SIG-M5 (cell line): ENCODE results near the gene KDM7A.
"Not testable (repeated sequence)": the region's sequence is repeated elsewhere in the genome, so short reads cannot be mapped to it uniquely, and the experiment has no call there.

Experiments
- DNase-seq: peaks from one replicate; lab custom pipeline; 2025; lab: John Stamatoyannopoulos, UW

Gene KDM7A

GRCh38 chr7:140160308-140160707, 16.5 kb downstream of the KDM7A start:
- DNase-seq, result no peak

GRCh38 chr7:140159497-140159896, 17.3 kb downstream of the KDM7A start:
- DNase-seq, result no peak

GRCh38 chr7:140156460-140157080, 20.2 kb downstream of the KDM7A start:
- no peak for DNase-seq

DNA sequence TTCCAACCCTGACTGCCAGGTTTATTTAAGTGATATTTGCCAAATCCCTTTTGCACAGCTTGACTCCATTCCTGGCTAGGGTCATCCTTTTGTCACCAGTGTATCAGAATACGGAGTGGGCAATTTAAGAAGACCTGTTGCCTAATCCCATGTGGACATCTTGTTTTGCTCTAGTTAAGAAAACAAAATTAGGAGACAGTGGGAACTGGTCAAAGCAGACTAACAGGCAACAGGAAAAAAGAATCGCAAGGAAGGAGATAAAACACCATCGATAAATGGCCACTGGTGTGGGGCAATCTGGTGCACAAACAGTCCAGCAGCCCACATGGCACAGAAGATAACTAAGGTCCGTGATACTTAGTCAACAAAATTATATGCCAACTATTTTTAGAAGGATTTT, 21.4 kb downstream of the KDM7A start:
- DNase-seq, result no peak

DNA sequence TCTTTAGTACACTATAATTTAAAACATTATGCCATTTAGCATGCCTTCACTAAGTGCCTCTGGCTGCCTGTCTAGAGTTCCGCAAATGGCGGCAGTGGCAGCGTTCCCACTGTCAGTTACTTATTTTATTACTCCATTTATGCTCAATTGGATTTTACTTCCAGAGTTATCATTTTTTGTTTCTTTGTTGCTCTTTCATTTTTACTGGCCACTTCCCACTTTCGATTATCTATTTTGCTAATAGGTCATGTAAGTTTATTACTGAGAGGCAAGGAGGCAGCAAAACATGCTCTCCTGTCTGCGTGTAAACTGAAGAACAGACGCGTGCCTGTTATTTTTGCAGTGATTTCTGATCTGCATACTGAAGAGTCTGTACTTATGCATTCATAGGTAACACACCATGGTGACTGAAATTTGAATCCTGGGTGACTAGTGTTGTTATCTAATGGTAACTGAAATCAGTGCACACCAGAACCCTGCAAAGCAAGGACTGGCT, 23.1 kb downstream of the KDM7A start:
- no peak for DNase-seq

GRCh38 chr7:140146574-140146973, 30.2 kb downstream of the KDM7A start:
- no peak for DNase-seq

DNA sequence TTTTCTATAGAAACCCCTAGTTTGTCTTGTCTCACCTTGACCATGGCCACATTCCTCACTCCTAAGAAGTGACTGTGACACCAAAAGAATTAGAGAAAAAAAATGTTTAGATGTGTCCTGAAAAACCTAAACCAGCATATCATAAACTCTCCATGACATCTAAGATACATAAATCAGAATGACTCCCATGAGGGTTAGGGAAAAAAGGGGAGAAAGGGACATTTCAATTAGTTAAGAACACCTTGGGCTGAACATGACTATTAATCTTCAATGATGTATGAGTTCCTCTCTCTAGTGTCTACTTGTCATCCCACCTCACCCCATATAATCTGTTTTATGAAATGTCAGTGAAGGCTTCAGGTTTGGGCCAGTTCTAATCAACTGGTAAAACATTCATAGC, 31.1 kb downstream of the KDM7A start:
- DNase-seq, result no peak

GRCh38 chr7:140144821-140145220, 32.0 kb downstream of the KDM7A start:
- DNase-seq, result no peak

GRCh38 chr7:140143997-140144396, 32.8 kb downstream of the KDM7A start:
- DNase-seq, result no peak

DNA sequence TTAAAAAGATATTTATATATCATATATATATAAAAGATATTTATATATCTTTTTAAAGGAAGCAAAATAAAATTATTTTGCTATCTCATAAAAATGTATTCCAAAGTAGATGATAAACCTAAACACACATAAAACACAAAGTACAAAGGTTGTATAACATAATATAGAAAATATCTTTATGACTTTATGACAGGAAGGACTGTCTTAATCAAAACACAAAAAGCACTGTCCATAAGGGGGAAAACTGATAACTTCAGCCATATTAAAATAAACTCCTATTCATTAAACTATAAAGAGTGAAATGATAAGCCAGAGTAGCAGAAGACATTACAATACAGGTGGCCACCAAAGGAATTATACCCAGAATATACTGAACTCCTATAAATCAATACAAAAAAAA, 34.8 kb downstream of the KDM7A start:
- DNase-seq, result no peak

DNA sequence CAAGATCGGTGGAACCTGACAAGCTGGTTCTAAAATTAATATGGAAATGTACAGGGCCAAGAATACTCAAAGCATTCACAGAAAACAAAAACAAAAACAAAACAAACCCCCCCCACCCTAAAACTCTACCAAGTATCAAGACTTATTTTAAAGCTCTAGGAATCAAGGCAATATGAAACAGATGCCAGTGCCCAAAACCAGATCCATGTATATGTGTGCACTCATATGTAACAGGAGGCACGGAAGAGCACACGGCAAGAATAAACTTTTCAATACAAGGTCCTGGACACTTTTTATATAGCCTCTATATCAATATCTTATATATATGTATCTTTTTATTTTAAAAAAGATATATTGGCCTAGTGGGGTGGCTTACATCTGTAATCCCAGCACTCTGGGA, 35.5 kb downstream of the KDM7A start:
- DNase-seq, result no peak

DNA sequence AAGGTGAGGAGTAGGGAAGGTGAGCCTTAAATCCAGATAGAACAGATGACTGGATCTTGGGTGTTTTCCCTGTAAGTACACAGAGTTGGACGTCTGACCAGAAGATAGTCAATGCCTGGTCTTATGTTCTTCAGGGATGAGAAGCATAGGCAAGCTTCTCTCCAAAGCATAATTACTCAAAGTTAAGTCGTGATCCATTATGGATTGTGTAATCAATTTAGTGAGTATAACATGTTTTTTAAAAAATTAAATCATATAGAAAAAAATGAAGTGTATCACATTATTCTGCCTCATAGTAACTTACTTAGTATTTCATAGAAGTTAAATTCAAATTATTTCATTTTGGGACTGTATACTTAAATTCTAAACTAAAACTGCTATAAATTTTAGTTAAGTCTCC, 39.7 kb downstream of the KDM7A start:
- DNase-seq, result no peak

DNA sequence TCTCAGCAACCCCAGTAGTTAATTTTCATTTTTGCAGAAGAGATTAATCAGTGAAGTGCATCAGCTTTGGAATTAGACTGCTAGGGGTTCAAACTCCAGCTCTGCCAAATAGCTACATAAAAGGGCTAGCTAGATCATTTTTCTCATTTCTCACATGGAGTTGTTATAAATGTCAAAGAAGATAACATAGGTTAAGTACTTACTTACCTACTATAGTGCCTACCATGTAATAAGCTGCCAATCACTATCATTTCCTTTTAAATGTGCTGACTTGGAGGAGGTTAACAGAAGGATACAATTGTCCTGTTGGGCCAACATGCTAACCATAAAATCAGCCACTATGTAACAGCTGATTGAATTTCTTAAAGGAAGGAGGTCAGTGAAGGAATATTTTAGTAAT, 40.7 kb downstream of the KDM7A start:
- DNase-seq, result no peak

DNA sequence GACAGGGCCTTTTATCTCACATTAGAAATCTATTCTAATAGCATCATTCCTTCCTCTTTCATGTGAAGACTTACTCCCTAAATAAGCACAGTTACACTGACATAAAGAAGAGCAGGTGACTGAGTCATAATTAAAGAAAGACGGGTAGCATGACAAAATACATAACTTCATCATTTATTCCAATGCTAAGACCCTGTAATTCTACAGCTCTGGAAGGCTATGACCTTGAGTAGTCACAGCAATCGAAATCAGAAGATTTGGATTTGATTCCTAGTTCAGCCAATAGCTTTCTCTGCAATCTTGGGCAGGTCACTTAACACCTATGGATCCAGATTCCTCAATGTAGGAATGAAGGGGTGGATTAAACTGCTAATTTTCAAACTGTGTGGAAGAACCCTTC, 42.7 kb downstream of the KDM7A start:
- DNase-seq, result no peak

DNA sequence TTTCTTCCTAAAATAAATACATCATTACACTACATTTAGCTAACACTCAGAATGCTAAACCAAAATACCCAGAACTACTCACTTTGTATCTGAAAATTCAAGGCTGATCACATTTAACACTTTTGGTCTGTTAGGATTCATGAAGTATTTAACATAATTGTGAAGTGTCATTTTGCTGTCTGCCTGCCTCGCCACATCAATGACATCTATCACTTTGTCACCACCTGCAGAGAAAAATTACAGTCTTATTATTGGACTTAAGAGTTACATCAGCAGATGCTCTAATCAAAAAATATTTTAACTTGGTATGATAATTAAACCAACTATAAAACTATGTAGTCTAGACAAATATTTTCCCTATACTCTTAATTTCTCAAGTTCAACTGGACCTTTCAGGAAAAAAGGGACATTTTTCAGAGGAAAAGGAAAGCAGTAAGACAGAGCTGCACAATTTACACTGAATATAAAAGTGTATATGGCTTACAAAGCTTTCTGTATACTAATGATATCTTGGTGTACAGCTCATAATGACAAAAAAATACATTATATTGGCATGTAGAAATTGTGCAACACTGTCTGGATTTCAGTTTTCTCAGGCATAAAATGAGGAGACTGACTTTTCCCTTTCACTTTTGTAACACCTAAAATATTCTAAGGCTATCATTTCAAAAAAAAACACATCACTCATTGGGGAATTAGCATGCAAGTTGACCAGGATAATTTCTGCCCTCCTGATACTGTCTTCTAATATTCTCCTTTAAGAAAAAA, 49.2 kb downstream of the KDM7A start:
- DNase-seq, result no peak

GRCh38 chr7:140126435-140127034, 50.2 kb downstream of the KDM7A start:
- no peak for DNase-seq

GRCh38 chr7:140122965-140123364, 53.8 kb downstream of the KDM7A start:
- no peak for DNase-seq

GRCh38 chr7:140121326-140121725, 55.5 kb downstream of the KDM7A start:
- no peak for DNase-seq

DNA sequence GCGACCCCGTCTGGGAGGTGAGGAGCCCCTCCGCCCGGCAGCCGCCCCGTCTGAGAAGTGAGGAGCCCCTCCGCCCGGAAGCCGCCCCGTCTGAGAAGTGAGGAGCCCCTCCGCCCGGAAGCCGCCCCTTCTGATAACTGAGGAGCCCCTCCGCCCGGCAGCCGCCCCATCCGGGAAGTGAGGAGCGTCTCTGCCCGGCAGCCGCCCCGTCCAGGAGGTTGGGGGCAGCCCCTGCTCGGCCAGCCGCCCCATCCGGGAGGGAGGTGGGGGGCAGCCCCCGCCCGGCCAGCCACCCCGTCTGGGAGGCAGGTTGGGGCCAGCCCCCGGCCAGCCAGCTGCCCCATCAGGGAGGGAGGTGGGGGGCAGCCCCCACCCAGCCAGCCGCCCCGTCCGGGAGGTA, 62.0 kb downstream of the KDM7A start:
- not testable (repeated sequence) for DNase-seq

- not testable (repeated sequence) for DNase-seq
These were observed 68.0 kb downstream of the KDM7A start for GRCh38 chr7:140108777-140109176.

GRCh38 chr7:140096459-140096858, 80.3 kb downstream of the KDM7A start:
- DNase-seq, result no peak

GRCh38 chr7:140093375-140093774, 83.4 kb downstream of the KDM7A start:
- DNase-seq, result no peak

- no peak for DNase-seq
These were observed 91.3 kb downstream of the KDM7A start for GRCh38 chr7:140085447-140085846.
